OCI-LY7 (cell line): ENCODE data around the gene FPR1. TPM values are rescaled to one million over a fixed set of nuclear protein-coding genes. Genes with fewer than 3 reads are reported as not detected.

Experiments
- BruUV-seq: library from RNA; stranded (reverse); fragments of 400-500 nt; replicated peaks from 2 replicates; lab custom pipeline; 2021; lab: Mats Ljungman, UMichigan
- CTCF ChIA-PET: fragments of 300-600 bp; sonication (Branson Sonifier 250); formaldehyde crosslinking; loops from one replicate; lab custom pipeline; 2022; ENCODE audit warnings: antibody characterized with exemption; ENCODE audit not compliant: unreplicated experiment; lab: Charles Lee
- POLR2A ChIA-PET: fragments of 300-600 bp; sonication (Branson Sonifier 250); formaldehyde crosslinking; loops from one replicate; lab custom pipeline; 2022; ENCODE audit warnings: antibody characterized with exemption; lab: Charles Lee
- DNase-seq: peaks from one replicate; pipeline ENCODE4 v3.0.0-alpha.2; 2015; ENCODE audit warnings: low spot score
- H2AFZ ChIP-seq: fragments of 200-600 bp; sonication (generic), shearing (Covaris generic); 2 replicates; pipeline ENCODE4 v1.6.1; 2014; ENCODE audit warnings: mild to moderate bottlenecking, antibody characterized with exemption, low read length, moderate library complexity
- H3K27ac ChIP-seq: fragments of 200-600 bp; sonication (generic); 2 replicates; pipeline ENCODE4 v1.5.1; 2014; ENCODE audit warnings: mixed run types, low read depth, mild to moderate bottlenecking, moderate library complexity, low read length, inconsistent platforms; ENCODE audit not compliant: poor library complexity, severe bottlenecking
- H3K36me3 ChIP-seq: fragments of 200-600 bp; sonication (generic); 2 replicates; pipeline ENCODE4 v1.6.1; 2014; ENCODE audit warnings: mild to moderate bottlenecking, antibody characterized with exemption, low read length, moderate library complexity, mixed read lengths; ENCODE audit not compliant: insufficient read depth
- H3K4me1 ChIP-seq: fragments of 200-600 bp; sonication (generic); 2 replicates; pipeline ENCODE4 v1.5.1; 2014; ENCODE audit warnings: mild to moderate bottlenecking, low read length; ENCODE audit not compliant: insufficient read depth, poor library complexity, severe bottlenecking
- H3K4me2 ChIP-seq: fragments of 200-600 bp; sonication (generic); 2 replicates; pipeline ENCODE4 v1.6.1; 2014; ENCODE audit warnings: mild to moderate bottlenecking, low read length
- H3K4me3 ChIP-seq: fragments of 200-600 bp; sonication (generic); 2 replicates; pipeline ENCODE4 v1.5.1; 2014; ENCODE audit warnings: mild to moderate bottlenecking, low read depth, low read length; ENCODE audit not compliant: poor library complexity, severe bottlenecking
- H3K79me2 ChIP-seq: fragments of 200-600 bp; sonication (generic); 2 replicates; pipeline ENCODE4 v1.6.1; 2016; ENCODE audit warnings: low read depth, mild to moderate bottlenecking, low read length, moderate library complexity, mixed read lengths; ENCODE audit not compliant: insufficient read depth
- H3K9me2 ChIP-seq: fragments of 200-600 bp; sonication (generic); 2 replicates; pipeline ENCODE4 v1.6.1; 2016; ENCODE audit warnings: mild to moderate bottlenecking, low read length, mixed read lengths; ENCODE audit not compliant: insufficient read depth
- H3K9me3 ChIP-seq: fragments of 200-600 bp; sonication (generic); 2 replicates; pipeline ENCODE4 v1.6.1; 2014; ENCODE audit warnings: mild to moderate bottlenecking, mixed run types, low read length, mixed read lengths
- H4K20me1 ChIP-seq: fragments of 200-600 bp; sonication (generic); 2 replicates; pipeline ENCODE4 v1.6.1; 2014; ENCODE audit warnings: mild to moderate bottlenecking, antibody characterized with exemption, low read length, moderate library complexity, mixed read lengths; ENCODE audit not compliant: insufficient read depth
- EZH2phosphoT487 ChIP-seq: fragments of 200-600 bp; sonication (generic); IDR thresholded peaks from 2 replicates; pipeline ENCODE4 v1.6.1; 2018; ENCODE audit warnings: low read depth, borderline replicate concordance, mild to moderate bottlenecking, mixed run types, antibody characterized with exemption, low read length, moderate library complexity, mixed read lengths
- intact Hi-C: fragments of 100-400 bp; cut with micrococcal nuclease; formaldehyde crosslinking; loops from one replicate; pipeline ENCODE4 v1.10.0; 2022; ENCODE audit not compliant: unreplicated experiment
- total RNA-seq, 2 experiments: library from RNA; depleted of rRNA in 1 of 2; stranded (reverse); fragments of >200 nt in 1 of 2; shearing (Covaris generic) in 1 of 2; gene quantifications; 2 replicates each; pipeline ENCODE4 v1.2.3, GENCODE V29; 2014 to 2022
- TF ChIP-seq, protein P1 (sequence below): fragments of 200-600 bp; sonication (generic); conservative IDR thresholded peaks from 2 replicates; pipeline ENCODE4 v1.5.1; 2014; ENCODE audit warnings: mild to moderate bottlenecking, antibody characterized with exemption, low read length, moderate library complexity, mixed read lengths

The FPR1 gene
- total RNA-seq, 2 experiments from 2014 or later: not detected

DNA sequence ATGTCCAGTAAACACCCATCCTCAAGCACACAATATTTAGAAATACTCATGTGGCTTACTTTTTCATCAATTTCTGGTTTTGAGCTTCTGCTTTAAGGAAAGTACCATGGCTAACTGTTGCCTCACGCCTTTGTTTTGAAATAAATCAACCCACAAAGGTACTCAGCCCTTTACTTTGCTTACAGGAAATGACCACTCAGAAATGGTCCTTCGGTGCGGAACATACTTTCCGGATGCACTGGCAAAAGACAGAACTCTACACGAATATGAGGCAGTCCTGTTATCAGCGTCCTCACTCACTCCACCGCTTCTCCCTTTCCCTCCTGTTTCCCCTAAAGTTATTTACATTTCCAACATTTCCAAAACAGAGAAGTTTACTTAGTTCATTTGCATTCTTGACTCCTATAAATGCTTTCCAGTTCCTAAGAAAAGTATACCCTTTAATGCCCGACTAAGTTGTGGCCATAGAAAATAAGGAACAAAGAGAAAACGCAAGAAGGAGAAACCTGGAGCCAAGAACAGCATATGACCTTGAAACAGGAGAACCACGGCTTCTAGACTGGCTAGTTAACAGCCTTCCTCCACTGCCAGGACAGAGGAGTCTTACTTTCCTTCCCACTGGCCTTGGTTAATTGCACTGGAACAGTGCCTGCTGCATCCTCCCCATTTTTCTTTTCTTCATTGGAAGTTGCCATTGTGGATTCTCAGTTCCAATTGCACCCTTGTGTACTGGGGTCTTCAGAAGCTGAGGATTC, 19.9 kb upstream of the FPR1 start:
- ChIA-PET POLR2A (no interaction called here), CTCF (no interaction called here)
- intact Hi-C loops: no loop called here
- Histone ChIP-seq H3K79me2 (no peaks in the 10 kb centered on the region), H3K4me2 (no peak overlapping the region), H3K9me3 (no peaks in the 10 kb centered on the region), H2AFZ (no peak overlapping the region), H3K9me2 (no peaks in the 10 kb centered on the region), H3K4me3 (no peak overlapping the region), H3K36me3 (no peaks in the 10 kb centered on the region), H3K4me1 (no peaks in the 10 kb centered on the region), H3K27ac (no peak overlapping the region), H4K20me1 (no peaks in the 10 kb centered on the region)
- TF ChIP-seq, protein P1, sequence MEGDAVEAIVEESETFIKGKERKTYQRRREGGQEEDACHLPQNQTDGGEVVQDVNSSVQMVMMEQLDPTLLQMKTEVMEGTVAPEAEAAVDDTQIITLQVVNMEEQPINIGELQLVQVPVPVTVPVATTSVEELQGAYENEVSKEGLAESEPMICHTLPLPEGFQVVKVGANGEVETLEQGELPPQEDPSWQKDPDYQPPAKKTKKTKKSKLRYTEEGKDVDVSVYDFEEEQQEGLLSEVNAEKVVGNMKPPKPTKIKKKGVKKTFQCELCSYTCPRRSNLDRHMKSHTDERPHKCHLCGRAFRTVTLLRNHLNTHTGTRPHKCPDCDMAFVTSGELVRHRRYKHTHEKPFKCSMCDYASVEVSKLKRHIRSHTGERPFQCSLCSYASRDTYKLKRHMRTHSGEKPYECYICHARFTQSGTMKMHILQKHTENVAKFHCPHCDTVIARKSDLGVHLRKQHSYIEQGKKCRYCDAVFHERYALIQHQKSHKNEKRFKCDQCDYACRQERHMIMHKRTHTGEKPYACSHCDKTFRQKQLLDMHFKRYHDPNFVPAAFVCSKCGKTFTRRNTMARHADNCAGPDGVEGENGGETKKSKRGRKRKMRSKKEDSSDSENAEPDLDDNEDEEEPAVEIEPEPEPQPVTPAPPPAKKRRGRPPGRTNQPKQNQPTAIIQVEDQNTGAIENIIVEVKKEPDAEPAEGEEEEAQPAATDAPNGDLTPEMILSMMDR: no peak
- no peak for TF ChIP-seq EZH2phosphoT487
- BruUV-seq: no TSS peak
- no peak for DNase-seq

DNA sequence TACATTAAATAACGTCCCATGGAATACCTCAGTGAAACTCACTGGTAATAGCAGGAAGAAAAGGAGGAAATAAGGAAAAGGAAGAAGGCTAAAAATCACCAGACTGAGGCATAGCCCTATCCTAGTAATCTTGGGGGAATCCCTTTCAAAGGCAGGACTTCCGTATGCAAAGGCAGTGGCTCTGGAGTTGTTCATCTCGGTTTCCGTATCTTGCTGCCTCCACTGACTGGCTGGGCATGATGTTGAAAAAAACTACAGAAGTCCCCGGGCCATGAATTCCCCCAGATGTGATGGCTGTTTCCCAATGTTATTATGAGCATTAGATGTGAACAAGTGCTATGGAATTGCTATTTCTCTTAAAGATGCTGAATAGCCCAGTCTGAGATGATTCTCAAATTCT, 14.8 kb upstream of the FPR1 start:
- Histone ChIP-seq H3K9me3 (no peaks in the 10 kb centered on the region), H3K27ac (no peak overlapping the region), H2AFZ (no peak overlapping the region), H3K9me2 (no peaks in the 10 kb centered on the region), H3K4me2 (no peak overlapping the region), H3K4me3 (no peak overlapping the region), H4K20me1 (no peaks in the 10 kb centered on the region), H3K79me2 (no peaks in the 10 kb centered on the region), H3K4me1 (no peaks in the 10 kb centered on the region), H3K36me3 (no peaks in the 10 kb centered on the region)
- intact Hi-C loops: no loop called here
- TF ChIP-seq EZH2phosphoT487: no peak
- TF ChIP-seq, protein P1: no peak
- CTCF ChIA-PET: no interaction called here
- POLR2A ChIA-PET: interaction anchor here (0.6 kb wide), 2 partner anchors 196 to 306 kb away, joined by 3 to 4 read pairs; partner anchors contain the start of gene ZNF175
- no TSS peak for BruUV-seq
- DNase-seq: no peak

DNA sequence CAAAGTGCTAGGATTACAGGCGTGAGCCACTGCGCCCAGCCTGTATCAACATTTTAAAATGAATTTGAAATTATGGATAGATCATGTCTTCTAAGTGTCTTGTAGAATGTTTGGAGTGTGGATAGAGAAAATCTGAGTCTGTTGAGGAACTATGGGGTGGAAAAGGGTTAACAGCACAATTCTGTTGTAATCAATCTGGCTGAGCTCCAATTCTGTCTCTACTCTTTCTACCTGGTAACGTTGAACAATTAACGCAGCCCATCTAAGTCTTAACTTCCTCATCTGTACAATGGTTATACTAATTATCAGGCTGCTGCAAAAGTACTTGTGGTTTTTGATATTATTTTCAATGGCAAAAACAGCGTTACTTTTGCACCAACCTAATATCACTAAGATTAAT, 13.4 kb upstream of the FPR1 start:
- Histone ChIP-seq H3K27ac (no peak overlapping the region), H4K20me1 (no peaks in the 10 kb centered on the region), H3K9me2 (no peaks in the 10 kb centered on the region), H3K4me3 (no peak overlapping the region), H2AFZ (no peak overlapping the region), H3K4me2 (no peak overlapping the region), H3K9me3 (no peaks in the 10 kb centered on the region), H3K4me1 (no peaks in the 10 kb centered on the region), H3K36me3 (no peaks in the 10 kb centered on the region), H3K79me2 (no peaks in the 10 kb centered on the region)
- no peak for TF ChIP-seq EZH2phosphoT487
- TF ChIP-seq, protein P1: no peak
- no peak for DNase-seq
- POLR2A ChIA-PET: no interaction called here
- BruUV-seq: no TSS peak
- intact Hi-C loops: no loop called here
- CTCF ChIA-PET: no interaction called here
